H1 (cell line): ENCODE measurements around the gene SH3RF3. TPM values are rescaled to one million over a fixed set of nuclear protein-coding genes. Genes with fewer than 3 reads are reported as not detected.

Source experiments
- CTCF ChIA-PET: fragments of 300-600 bp; sonication (Branson Sonifier 250); formaldehyde crosslinking; loops from one replicate; lab custom pipeline; 2021; ENCODE audit not compliant: partially characterized antibody; lab: Charles Lee
- POLR2A ChIA-PET: fragments of 300-600 bp; sonication (Branson Sonifier 250); formaldehyde crosslinking; loops from one replicate; lab custom pipeline; 2021; ENCODE audit warnings: inconsistent platforms; ENCODE audit not compliant: partially characterized antibody; lab: Charles Lee
- DNase-seq, 2 experiments: peaks; one replicate each; pipeline versions ENCODE4 v3.0.0 to v3.0.0-alpha.2; 2010 to 2022; ENCODE audit warnings: low spot score in 2 of 2, low read depth in 1 of 2, mixed read lengths in 1 of 2
- FAIRE-seq: peaks from 2 replicates; lab custom pipeline; 2011; peaks lifted over from hg19 to GRCh38; lab: Jason Lieb, UNC
- H2AFZ ChIP-seq: 2 replicates; pipeline ENCODE4 v1.8.1; 2012; ENCODE audit warnings: low read length, inconsistent platforms
- H2AK5ac ChIP-seq: 2 replicates; pipeline ENCODE4 v1.6.1; 2013; ENCODE audit warnings: low read depth, low read length
- H2BK120ac ChIP-seq: replicated peaks from 2 replicates; pipeline ENCODE3; 2013; ENCODE audit warnings: low read depth, low read length, inconsistent platforms
- H2BK12ac ChIP-seq: 2 replicates; pipeline ENCODE4 v1.6.1; 2013; ENCODE audit warnings: low read depth, low read length
- H2BK15ac ChIP-seq: 2 replicates; pipeline ENCODE4 v1.6.1; 2013; ENCODE audit warnings: low read length
- H2BK20ac ChIP-seq: 2 replicates; pipeline ENCODE4 v1.6.1; 2013; ENCODE audit warnings: low read length
- H2BK5ac ChIP-seq: 2 replicates; pipeline ENCODE4 v1.6.1; 2013; ENCODE audit warnings: low read depth, low read length
- H3K14ac ChIP-seq: 2 replicates; pipeline ENCODE4 v1.6.1; 2013; ENCODE audit warnings: inconsistent platforms; ENCODE audit not compliant: insufficient read length
- H3K18ac ChIP-seq: 2 replicates; pipeline ENCODE4 v1.6.1; 2013; ENCODE audit warnings: low read length; ENCODE audit errors: extremely low read depth
- H3K23ac ChIP-seq: 2 replicates; pipeline ENCODE4 v1.6.1; 2013; ENCODE audit warnings: inconsistent platforms; ENCODE audit not compliant: insufficient read length
- H3K23me2 ChIP-seq: 2 replicates; pipeline ENCODE4 v1.6.1; 2013; ENCODE audit warnings: low read depth, low read length
- H3K27ac ChIP-seq: 2 replicates; pipeline ENCODE4 v1.6.1; 2011; ENCODE audit warnings: low read depth, low read length, inconsistent platforms
- H3K27me3 ChIP-seq, 4 experiments: replicated peaks in 1 of 4; 1 replicate in 1 of 4; 2 replicates in 3 of 4; pipeline versions ENCODE4 v1.6.1 to v1.8.1; 2011 to 2013; ENCODE audit warnings: low read length in 3 of 4, mild to moderate bottlenecking in 3 of 4, inconsistent platforms in 2 of 4, mixed read lengths in 2 of 4, moderate library complexity in 1 of 4; ENCODE audit not compliant: control insufficient read depth in 3 of 4, insufficient read depth in 3 of 4; ENCODE audit errors: extremely low read depth in 1 of 4
- H3K36me3 ChIP-seq, 4 experiments: 2 replicates each; pipeline versions ENCODE4 v1.6.1 to v1.8.1; 2011 to 2013; ENCODE audit warnings: mild to moderate bottlenecking in 4 of 4, low read length in 3 of 4, moderate library complexity in 2 of 4, control low read depth in 1 of 4, inconsistent platforms in 1 of 4; ENCODE audit not compliant: insufficient read depth in 4 of 4, control insufficient read depth in 2 of 4
- H3K4ac ChIP-seq: replicated peaks from 2 replicates; pipeline ENCODE3; 2013; ENCODE audit warnings: low read length, low read depth, mixed read lengths, inconsistent platforms; ENCODE audit not compliant: insufficient read length
- H3K4me1 ChIP-seq, 4 experiments: replicated peaks in 1 of 4; 1 replicate in 1 of 4; 2 replicates in 3 of 4; pipeline versions ENCODE4 v1.6.1 to v1.8.1; 2011 to 2013; ENCODE audit warnings: low read length in 3 of 4, inconsistent platforms in 2 of 4, mixed read lengths in 1 of 4; ENCODE audit not compliant: insufficient read depth in 4 of 4, control insufficient read depth in 3 of 4
- H3K4me2 ChIP-seq, 2 experiments: 2 replicates each; pipeline versions ENCODE4 v1.6.1 to v1.8.1; 2011 to 2013; ENCODE audit warnings: low read depth in 2 of 2, low read length in 2 of 2, control low read depth in 1 of 2, inconsistent platforms in 1 of 2, mild to moderate bottlenecking in 1 of 2; ENCODE audit not compliant: insufficient read depth in 1 of 2
- H3K4me3 ChIP-seq, 4 experiments: fragments of 200-600, 300-600 bp in 1 of 4; sonication (generic), shearing (Covaris generic), sonication (Bioruptor Twin) in 1 of 4; 2 replicates each; pipeline versions ENCODE4 v1.5.1 to v1.8.1; 2011 to 2016; ENCODE audit warnings: low read length in 4 of 4, low read depth in 3 of 4, control low read depth in 2 of 4, inconsistent platforms in 2 of 4, mild to moderate bottlenecking in 2 of 4, mixed read lengths in 1 of 4, moderate library complexity in 1 of 4; ENCODE audit not compliant: insufficient read depth in 2 of 4; ENCODE audit errors: extremely low read depth in 1 of 4
- H3K56ac ChIP-seq: replicated peaks from 2 replicates; pipeline ENCODE3; 2013; ENCODE audit warnings: low read depth, mild to moderate bottlenecking, mixed read lengths, low read length, inconsistent platforms; ENCODE audit not compliant: insufficient read length
- H3K79me1 ChIP-seq: 2 replicates; pipeline ENCODE4 v1.6.1; 2013; ENCODE audit warnings: low read depth, low read length, control low read depth
- H3K79me2 ChIP-seq, 2 experiments: 2 replicates each; pipeline versions ENCODE4 v1.6.1 to v1.8.1; 2012 to 2013; ENCODE audit warnings: low read length in 2 of 2, mild to moderate bottlenecking in 2 of 2, inconsistent platforms in 1 of 2; ENCODE audit not compliant: insufficient read depth in 2 of 2, control insufficient read depth in 1 of 2
- H3K9ac ChIP-seq, 4 experiments: replicated peaks in 1 of 4; 1 replicate in 1 of 4; 2 replicates in 3 of 4; pipeline versions ENCODE4 v1.6.1 to v1.8.1; 2011 to 2013; ENCODE audit warnings: low read depth in 3 of 4, low read length in 3 of 4, control low read depth in 2 of 4, mild to moderate bottlenecking in 2 of 4, moderate library complexity in 2 of 4, inconsistent platforms in 1 of 4; ENCODE audit errors: extremely low read depth in 1 of 4
- H3K9me3 ChIP-seq, 2 experiments: 2 replicates each; pipeline versions ENCODE4 v1.6.1 to v1.8.1; 2012 to 2013; ENCODE audit warnings: mild to moderate bottlenecking in 2 of 2, moderate library complexity in 2 of 2, control low read depth in 1 of 2, inconsistent platforms in 1 of 2, low read depth in 1 of 2, low read length in 1 of 2, mixed read lengths in 1 of 2; ENCODE audit not compliant: insufficient read depth in 2 of 2
- H4K20me1 ChIP-seq, 2 experiments: replicated peaks in 1 of 2; 2 replicates each; pipeline versions ENCODE3 to v1.8.1; 2011 to 2013; ENCODE audit warnings: inconsistent platforms in 2 of 2, low read length in 2 of 2, mild to moderate bottlenecking in 1 of 2; ENCODE audit not compliant: insufficient read depth in 2 of 2, control insufficient read depth in 1 of 2
- H4K5ac ChIP-seq: 2 replicates; pipeline ENCODE4 v1.6.1; 2013; ENCODE audit warnings: low read length, low read depth, mixed read lengths, inconsistent platforms; ENCODE audit not compliant: insufficient read length
- H4K8ac ChIP-seq: 2 replicates; pipeline ENCODE4 v1.8.0; 2013; ENCODE audit warnings: mild to moderate bottlenecking, moderate library complexity, low read length, inconsistent platforms; ENCODE audit not compliant: insufficient read depth; ENCODE audit errors: extremely low read depth
- H4K91ac ChIP-seq: replicated peaks from 2 replicates; pipeline ENCODE3; 2013; ENCODE audit warnings: low read length, mixed read lengths, inconsistent platforms; ENCODE audit not compliant: insufficient read length
- BACH1 ChIP-seq: IDR thresholded peaks from 2 replicates; pipeline ENCODE4 v1.6.1; 2012; ENCODE audit warnings: low read length, improper control_type of control experiment
- CBX5 ChIP-seq: fragments of 300-800, 300-1000 bp; sonication (generic); IDR thresholded peaks from 2 replicates; pipeline ENCODE4 v1.7.1; 2016; ENCODE audit warnings: antibody characterized with exemption, low read length, low read depth
- CBX8 ChIP-seq: fragments of 300-800, 300-1000 bp; sonication (generic); IDR thresholded peaks from 2 replicates; pipeline ENCODE4 v1.7.1; 2016; ENCODE audit warnings: low read depth, low read length, borderline replicate concordance
- FOSL1 ChIP-seq: IDR thresholded peaks from 2 replicates; pipeline ENCODE4 v1.6.1; 2011; ENCODE audit warnings: mild to moderate bottlenecking, low read depth, low read length, moderate library complexity; ENCODE audit not compliant: insufficient read depth
- JUN ChIP-seq: IDR thresholded peaks from 2 replicates; pipeline ENCODE4 v1.6.1; 2011; ENCODE audit warnings: low read depth, mild to moderate bottlenecking, improper control_type of control experiment, low read length
- MAFK ChIP-seq: IDR thresholded peaks from 2 replicates; pipeline ENCODE4 v1.6.1; 2012; ENCODE audit warnings: low read depth, mild to moderate bottlenecking, improper control_type of control experiment, low read length
- RNF2 ChIP-seq: fragments of 200-900, 300-1000 bp; sonication (generic); IDR thresholded peaks from 2 replicates; pipeline ENCODE4 v1.7.1; 2016; ENCODE audit warnings: borderline replicate concordance, low read depth, mild to moderate bottlenecking, antibody characterized with exemption, low read length; ENCODE audit not compliant: poor library complexity, severe bottlenecking; ENCODE audit errors: missing control alignments
- RXRA ChIP-seq: IDR thresholded peaks from 2 replicates; pipeline ENCODE4 v1.6.1; 2011; ENCODE audit warnings: low read depth, mild to moderate bottlenecking, low read length, moderate library complexity; ENCODE audit not compliant: insufficient read depth
- SUZ12 ChIP-seq: fragments of 200-600 bp; sonication (generic); IDR thresholded peaks from 2 replicates; pipeline ENCODE4 v1.6.1; 2012; ENCODE audit warnings: mild to moderate bottlenecking, inconsistent platforms, low read length, moderate library complexity, mixed read lengths
- TAF1 ChIP-seq: IDR thresholded peaks from 2 replicates; pipeline ENCODE4 v1.6.1; 2011; ENCODE audit warnings: mild to moderate bottlenecking, low read depth, low read length
- YY1 ChIP-seq: IDR thresholded peaks from 2 replicates; pipeline ENCODE4 v1.6.1; 2011; ENCODE audit warnings: low read depth, mild to moderate bottlenecking, low read length
- WGBS, 2 experiments: shearing (Covaris generic) in 1 of 2; methylation state at CpG; one replicate each; pipeline versions ENCODE4 v1.1.6 to v1.1.7; 2013 to 2015; ENCODE audit warnings: low lambda C conversion rate in 2 of 2, mixed read lengths in 2 of 2, inconsistent platforms in 1 of 2, low coverage in 1 of 2, missing lambda C conversion rate in 1 of 2; ENCODE audit not compliant: insufficient replicate concordance in 2 of 2, insufficient coverage in 1 of 2, insufficient read length in 1 of 2; ENCODE audit errors: extremely low coverage in 1 of 2, missing lambda C conversion rate in 1 of 2; 5-methylcytosine and 5-hydroxymethylcytosine counted together
- polyA plus RNA-seq, 7 experiments: library from polyadenylated mRNA; depleted of rRNA in 3 of 7; stranded (reverse) in 5 of 7; unstranded in 2 of 7; fragments of >200 nt in 5 of 7; fragments of 200-250 nt in 2 of 7; gene quantifications; 1 replicate in 5 of 7; 2 replicates in 1 of 7; 4 replicates in 1 of 7; pipeline versions ENCODE4 v1.2.1 to v1.2.3, GENCODE V29; 2011 to 2013; ENCODE audit warnings: missing spikeins in 2 of 7, mixed read lengths in 2 of 7
- total RNA-seq: library from RNA; stranded (reverse); fragmentation: NEBNext Ultra II Directional; extraction: Animal tissue kit (Norgen Biotek cat#: 25700); gene quantifications from 2 replicates; pipeline ENCODE4 v1.2.1, GENCODE V29; 2021
- TF ChIP-seq, protein P1 (sequence below), 3 experiments: IDR thresholded peaks; 1 replicate in 2 of 3; 2 replicates in 1 of 3; pipeline versions ENCODE4 v1.5.1 to v1.6.1; 2011; ENCODE audit warnings: low read length in 3 of 3, mild to moderate bottlenecking in 3 of 3, inconsistent platforms in 2 of 3, low read depth in 1 of 3, moderate library complexity in 1 of 3; ENCODE audit not compliant: insufficient read depth in 1 of 3; ENCODE audit errors: control extremely low read depth in 1 of 3

SH3RF3 gene
- total and polyA plus RNA-seq, 2 of the 8 experiments (the other 6 are each of a cell fraction or from before 2014, with no cell fraction given): 0.11 to 0.65 TPM

GRCh38 chr2:109302319-109302718, 173.3 kb downstream of the SH3RF3 start:
- Histone ChIP-seq H4K20me1 (no peaks in the 10 kb centered on the region), H3K27ac (no peak overlapping the region), H4K8ac (no peak overlapping the region), H3K18ac (no peak overlapping the region), H3K4me1 (peaks cover 0 to 10% (median 3%) of the 10 kb centered on the region in 4 experiments; a peak in 3 of 7 replicates), H2AFZ (no peak overlapping the region), H2BK5ac (no peak overlapping the region), H3K27me3 (no peaks in the 10 kb centered on the region), H3K36me3 (no peaks in the 10 kb centered on the region), H3K56ac (no peak overlapping the region), H2BK20ac (no peak overlapping the region), H2BK120ac (no peak overlapping the region), H3K4me2 (no peak overlapping the region), H4K5ac (no peak overlapping the region), H2BK15ac (no peak overlapping the region), H3K79me1 (no peaks in the 10 kb centered on the region), H3K9me3 (no peaks in the 10 kb centered on the region), H3K9ac (no peak overlapping the region), H3K23ac (no peak overlapping the region), H2BK12ac (no peak overlapping the region), H3K14ac (no peak overlapping the region), H3K23me2 (no peaks in the 10 kb centered on the region), H3K4ac (no peak overlapping the region), H2AK5ac (no peak overlapping the region; the same call in 1 of the 2 replicates), H4K91ac (no peak overlapping the region), H3K79me2 (no peaks in the 10 kb centered on the region), H3K4me3 (no peak overlapping the region)
- DNase-seq: no peak
- FAIRE-seq: no peak
- 75% methylated on average over 6 of the region's 6 CpGs; no CpG with 5 or more reads in 1 of the 2 experiments for WGBS, 2 experiments
- ChIA-PET POLR2A (no interaction called here), CTCF (interaction anchor here (0.7 to 1.4 kb wide), 4 partner anchors 11 to 94 kb away, joined by 3 to 4 read pairs (median 3); no protein-coding TSS in a partner anchor)
- TF ChIP-seq TAF1 (no peak), FOSL1 (no peak), SUZ12 (no peak), BACH1 (no peak), RXRA (no peak), CBX5 (no peak), YY1 (no peak), MAFK (no peak), JUN (no peak), RNF2 (no peak), CBX8 (no peak)
- TF ChIP-seq, protein P1, sequence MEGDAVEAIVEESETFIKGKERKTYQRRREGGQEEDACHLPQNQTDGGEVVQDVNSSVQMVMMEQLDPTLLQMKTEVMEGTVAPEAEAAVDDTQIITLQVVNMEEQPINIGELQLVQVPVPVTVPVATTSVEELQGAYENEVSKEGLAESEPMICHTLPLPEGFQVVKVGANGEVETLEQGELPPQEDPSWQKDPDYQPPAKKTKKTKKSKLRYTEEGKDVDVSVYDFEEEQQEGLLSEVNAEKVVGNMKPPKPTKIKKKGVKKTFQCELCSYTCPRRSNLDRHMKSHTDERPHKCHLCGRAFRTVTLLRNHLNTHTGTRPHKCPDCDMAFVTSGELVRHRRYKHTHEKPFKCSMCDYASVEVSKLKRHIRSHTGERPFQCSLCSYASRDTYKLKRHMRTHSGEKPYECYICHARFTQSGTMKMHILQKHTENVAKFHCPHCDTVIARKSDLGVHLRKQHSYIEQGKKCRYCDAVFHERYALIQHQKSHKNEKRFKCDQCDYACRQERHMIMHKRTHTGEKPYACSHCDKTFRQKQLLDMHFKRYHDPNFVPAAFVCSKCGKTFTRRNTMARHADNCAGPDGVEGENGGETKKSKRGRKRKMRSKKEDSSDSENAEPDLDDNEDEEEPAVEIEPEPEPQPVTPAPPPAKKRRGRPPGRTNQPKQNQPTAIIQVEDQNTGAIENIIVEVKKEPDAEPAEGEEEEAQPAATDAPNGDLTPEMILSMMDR (IDR thresholded peaks at IDR 0.05; ENCODE audit: control extremely low read depth in 1 of 3, insufficient read depth in 1 of 3, low read depth in 1 of 3, low read length in 3 of 3): no peak
